GM19463 (cell line): ENCODE data around the gene NPIPB8.
"Not testable (repeated sequence)": the region's sequence is repeated elsewhere in the genome, so short reads cannot be mapped to it uniquely, and the experiment has no call there.

Experiments used
- ATAC-seq: cut with Tn5 transposase; IDR thresholded peaks from one replicate; pipeline ENCODE4 v1.9.1; 2021; ENCODE audit warnings: mild to moderate bottlenecking, moderate library complexity; ENCODE audit not compliant: unreplicated experiment

The NPIPB8 gene

DNA sequence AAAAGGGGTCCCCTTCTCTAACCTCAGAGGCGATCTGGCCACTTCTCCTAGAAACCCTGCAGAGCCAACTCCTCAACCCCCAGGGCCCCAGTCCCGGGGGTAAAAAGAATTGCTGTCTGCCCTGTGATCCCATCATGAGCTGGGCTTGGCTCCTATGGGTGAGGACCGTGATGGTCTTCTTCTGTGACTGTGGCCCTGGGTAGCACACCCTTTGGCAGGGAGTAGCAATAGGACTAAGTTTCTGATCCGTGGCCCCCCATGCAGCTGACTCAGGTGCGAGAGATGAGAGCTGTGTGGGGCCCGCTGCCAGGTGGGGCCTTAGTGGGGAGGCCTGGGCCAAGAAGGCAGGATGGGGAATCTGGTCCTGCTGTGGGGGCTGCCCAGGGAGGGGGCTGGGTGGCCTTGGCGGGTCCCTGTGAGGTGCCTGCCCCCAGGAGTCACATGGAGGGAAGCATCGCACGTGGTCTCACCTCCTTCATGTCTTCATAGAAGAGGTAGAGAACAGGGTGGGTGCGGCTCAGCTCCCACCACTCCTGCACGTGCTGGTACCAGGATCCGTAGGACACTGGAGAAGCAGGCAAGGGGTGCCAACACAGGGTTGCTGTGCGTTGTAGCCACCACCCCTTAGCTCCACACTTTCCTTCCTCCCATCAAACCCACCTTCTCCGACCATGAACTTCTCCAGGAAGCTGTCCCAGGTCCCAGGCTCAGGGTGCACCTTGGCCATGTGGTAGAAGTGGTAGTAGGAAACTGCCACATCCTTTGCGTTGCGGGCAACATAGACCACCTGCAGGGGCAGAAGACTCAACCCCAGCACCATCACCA lies 31.4 kb upstream of the NPIPB8 start:
- ATAC-seq, result no peak

GRCh38 chr16:28607116-28607623 lies 30.7 kb upstream of the NPIPB8 start:
- ATAC-seq, result no peak

DNA sequence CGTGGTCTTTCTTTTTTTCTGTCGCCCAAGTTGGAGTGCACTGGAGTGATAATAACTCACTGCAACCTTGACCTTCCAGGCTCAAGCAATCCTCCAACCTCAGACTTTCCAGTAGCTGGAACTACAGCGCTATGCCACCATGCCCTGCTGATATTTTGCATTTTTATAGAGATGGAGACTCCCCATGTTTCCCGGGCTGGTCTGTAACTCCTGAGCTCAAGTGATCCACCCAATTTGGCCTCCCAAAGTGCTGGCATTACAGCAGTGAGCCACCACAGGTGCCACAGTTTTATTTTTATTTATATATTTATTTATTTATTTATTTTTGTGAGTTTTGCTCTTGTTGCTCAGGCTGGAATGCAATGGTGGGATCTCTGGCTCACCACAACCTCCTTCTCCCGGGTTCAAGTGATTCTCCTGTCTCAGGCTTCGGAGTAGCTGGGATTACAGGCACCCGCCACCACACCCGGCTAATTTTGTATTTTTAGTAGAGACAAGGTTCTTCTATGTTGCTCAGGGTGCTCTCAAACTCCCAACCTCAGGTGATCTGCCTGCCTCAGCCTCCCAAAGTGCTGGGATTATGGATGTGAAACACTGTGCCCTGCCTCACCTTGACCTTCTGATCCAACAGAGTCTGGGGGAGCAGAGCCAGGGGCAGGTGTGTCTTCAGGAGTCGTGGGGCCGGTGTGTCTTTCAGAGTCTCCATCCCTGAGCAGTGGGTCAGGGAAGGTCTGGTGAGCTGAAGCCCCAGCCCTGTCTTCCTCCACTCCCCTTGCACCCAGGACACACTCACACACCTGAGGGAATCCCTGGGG lies 30.0 kb upstream of the NPIPB8 start:
- not testable (repeated sequence) for ATAC-seq

DNA sequence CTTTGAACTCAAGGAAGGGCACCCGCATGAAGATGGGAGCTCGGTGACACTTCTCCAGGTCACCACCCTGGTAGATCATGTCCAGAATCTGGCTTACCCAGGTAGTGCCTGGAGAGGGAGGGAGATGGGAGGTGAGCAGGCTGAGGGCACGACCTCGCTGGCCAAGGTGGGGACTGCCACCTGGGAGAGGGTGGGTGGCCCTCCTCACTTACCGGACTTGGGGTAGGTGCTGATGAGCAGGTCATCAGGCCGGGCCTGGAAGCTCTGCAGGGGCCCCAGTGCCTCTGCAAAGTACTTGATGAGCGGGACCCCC lies 29.4 kb upstream of the NPIPB8 start:
- ATAC-seq, result not testable (repeated sequence)

GRCh38 chr16:28608867-28609596 lies 28.8 kb upstream of the NPIPB8 start:
- not testable (repeated sequence) for ATAC-seq

DNA sequence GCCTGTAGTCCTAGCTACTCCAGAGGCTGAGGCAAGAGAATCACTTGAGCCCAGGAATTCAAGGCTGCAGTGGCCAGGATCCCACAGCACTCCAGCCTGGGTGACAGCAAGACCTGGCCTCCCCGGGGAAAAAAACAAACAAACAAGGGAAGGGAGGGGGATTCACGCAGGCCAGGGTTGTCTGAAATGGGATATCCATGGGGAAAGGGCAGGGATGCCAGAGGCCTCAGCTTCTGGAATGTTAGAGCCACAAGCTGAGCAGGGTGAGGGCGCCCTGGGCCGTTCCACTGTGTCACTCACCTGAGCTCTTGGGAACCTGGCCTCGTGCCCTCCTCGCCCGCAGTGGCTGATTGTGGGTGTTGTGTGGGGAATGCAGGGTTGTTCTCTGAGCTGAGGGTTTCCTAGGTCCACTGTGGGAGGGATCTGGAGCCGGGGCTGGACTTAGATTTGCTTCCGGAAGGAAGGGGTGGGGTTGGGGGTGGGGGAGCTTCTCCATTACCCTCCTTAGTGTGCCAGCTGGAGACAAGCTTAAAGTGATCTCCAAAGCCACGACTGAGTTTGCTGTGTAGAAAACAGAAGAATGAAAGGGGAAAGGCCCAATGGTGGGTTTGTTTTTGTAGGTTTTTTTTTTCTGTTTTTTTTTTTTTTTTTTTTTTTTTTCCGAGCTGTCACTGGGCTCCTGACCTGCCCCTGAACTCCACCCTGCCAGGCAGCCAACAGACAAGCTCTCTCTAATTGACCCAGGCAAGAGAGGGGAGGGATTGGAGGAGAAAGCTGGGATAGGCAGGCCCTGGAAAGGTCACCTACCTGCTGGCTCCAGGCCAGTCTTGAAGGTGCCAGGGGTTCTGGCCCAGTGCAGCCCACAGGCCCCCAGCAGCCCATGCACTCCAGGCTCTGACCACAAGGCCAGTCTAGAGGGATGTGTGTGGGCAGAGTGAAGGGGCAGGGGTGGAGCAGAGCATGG lies 28.0 kb upstream of the NPIPB8 start, which contains the start of gene SULT1A1:
TSS of gene SULT1A1 (minus strand) at position 414 of the 964 bp plus-strand sequence. CDS start 1,189 bp downstream, outside the sequence.
- ATAC-seq, result no peak

DNA sequence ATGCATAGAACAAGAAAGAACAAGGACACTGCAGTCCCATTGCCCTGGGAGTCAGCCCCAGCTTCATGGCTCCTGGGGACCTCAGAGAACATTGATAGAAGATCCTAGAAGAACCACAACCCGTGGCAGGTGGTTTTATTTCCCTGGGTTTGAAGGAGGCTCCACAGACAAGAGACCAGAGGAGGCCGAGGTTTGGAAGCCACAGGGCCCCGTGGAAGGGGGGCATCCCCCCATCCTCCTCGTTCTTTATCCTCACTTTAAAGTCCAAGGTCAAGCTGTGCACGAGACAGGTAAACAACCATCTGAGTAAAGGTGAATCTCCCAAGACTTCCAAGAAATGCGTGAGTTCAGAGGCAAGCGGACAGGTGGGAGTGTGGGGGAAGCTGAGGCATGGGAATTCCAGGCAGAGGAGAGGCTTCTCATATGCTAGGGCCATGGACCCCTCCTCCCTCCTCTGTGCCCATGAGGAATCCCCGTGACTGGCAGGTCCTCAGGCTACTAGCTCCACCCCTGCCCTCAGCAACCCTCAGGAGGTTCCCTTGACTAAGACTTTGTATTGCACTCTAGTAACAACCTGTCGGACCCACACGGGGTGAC lies 27.2 kb upstream of the NPIPB8 start:
- no peak for ATAC-seq

GRCh38 chr16:28612359-28613280 lies 25.2 kb upstream of the NPIPB8 start:
- ATAC-seq, result peak; percentile 58

- not testable (repeated sequence) for ATAC-seq
Observed at GRCh38 chr16:28613912-28614311, 24.0 kb upstream of the NPIPB8 start.

- ATAC-seq, result not testable (repeated sequence)
Observed at GRCh38 chr16:28614561-28614960, 23.3 kb upstream of the NPIPB8 start.

- ATAC-seq, result not testable (repeated sequence)
Observed at GRCh38 chr16:28615486-28616223, 22.2 kb upstream of the NPIPB8 start.

DNA sequence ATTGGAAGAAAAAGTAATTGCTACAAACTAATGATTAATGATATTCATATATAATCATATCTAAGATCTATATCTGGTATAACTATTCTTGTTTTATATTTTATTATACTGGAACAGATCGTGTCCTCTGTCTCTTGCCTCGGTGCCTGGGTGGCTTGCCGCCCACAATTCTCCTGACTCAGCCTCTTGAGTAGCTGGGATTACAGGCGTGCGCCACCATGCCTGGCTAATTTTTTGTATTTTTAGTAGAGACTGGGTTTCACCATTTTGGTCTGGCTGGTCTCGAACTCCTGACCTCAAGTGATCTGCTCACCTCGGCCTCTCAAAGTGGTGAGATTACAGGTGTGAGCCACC lies 21.7 kb upstream of the NPIPB8 start:
- ATAC-seq, result not testable (repeated sequence)

DNA sequence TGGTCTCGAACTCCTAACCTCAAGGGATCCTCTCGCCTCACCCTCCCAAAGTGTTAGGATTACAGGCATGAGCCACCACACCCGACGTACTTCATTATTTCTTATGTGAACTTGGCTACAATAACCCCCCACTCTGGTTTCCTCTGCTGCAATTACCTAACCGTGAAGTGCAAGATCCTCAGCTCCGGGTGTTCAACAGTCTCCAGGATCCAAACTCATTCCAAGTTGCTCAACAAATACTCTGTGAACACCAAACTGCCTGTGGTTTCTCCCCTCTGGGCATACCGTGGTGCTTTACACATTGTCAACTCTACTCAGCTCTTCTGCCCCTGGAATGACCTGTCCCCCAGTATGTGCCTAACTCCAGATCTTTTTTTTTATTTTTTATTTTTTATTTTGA lies 21.2 kb upstream of the NPIPB8 start:
- no peak for ATAC-seq

DNA sequence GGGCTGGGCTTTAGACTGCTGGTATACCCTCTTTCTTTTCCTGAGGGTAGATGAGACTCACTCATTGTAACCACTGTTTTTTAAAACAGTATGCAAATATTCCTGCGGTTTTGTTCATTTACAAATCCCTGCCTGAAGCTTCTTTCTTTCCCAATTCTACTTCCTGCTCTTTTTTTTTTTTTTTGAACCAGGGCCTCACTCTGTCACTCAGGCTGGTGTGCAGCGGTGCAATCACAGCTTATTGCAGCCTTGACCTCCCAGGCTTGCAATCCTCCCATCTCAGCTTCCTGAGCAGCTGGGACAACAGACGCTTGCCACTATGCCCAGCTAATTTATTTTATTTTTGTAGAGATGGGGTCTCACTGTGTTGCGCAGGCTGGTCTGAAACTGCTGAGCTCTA lies 20.0 kb upstream of the NPIPB8 start:
- no peak for ATAC-seq

GRCh38 chr16:28620316-28620715 lies 17.5 kb upstream of the NPIPB8 start:
- ATAC-seq, result not testable (repeated sequence)

DNA sequence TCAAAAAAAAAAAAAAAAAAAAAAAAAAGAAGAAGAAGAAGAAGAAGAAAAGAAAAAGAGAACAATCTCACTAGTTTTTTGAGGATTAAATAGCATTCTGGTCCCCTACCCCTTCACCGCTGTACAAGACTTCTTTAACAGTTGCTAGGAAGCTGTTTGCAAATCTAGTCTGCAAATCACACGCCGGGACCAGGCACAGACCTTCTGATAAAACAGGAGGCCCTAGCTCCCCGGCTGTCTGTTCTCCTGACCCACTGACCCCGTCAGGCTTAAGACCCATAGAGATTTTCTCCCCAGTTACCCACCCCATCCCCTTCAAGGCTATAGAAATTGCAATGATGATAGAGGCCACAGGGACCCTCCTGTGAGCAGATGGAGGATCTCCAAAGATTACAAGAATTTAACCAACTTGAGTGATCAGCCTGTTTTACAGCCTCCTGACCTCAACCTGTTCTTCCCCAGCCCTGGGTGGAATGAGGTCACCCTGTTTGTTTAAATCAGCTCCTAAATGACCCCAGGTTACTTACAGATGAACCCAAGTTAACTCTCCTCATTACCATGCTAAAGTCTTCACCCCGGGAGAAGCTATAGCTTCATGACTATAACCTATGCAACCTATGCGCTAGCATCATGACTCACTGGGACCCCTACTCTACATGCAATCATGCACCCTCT lies 16.2 kb upstream of the NPIPB8 start:
- ATAC-seq, result no peak

GRCh38 chr16:28622532-28623171 lies 15.2 kb upstream of the NPIPB8 start:
- ATAC-seq, result not testable (repeated sequence)
